ENCODE data around the gene NRN1L. TPM values are rescaled to one million over a fixed set of nuclear protein-coding genes. Genes with fewer than 3 reads are reported as not detected.

Gene NRN1L
- total RNA-seq, 6 donors from 2014 or later: 1.6 to 4.2 (median 2.3) TPM; not detected in 1

- peak overlapping the region; percentile 98 to 100 (median 99) for H3K27ac ChIP-seq
- H3K27me3 ChIP-seq: no peaks in the 10 kb centered on the region
- no peaks in the 10 kb centered on the region for H3K36me3 ChIP-seq
- peak in 1 of 2 donors; percentile 39 for ATAC-seq (ENCODE audit: low FRiP score in 2 of 2)
- whole genome bisulfite sequencing, 2 donors: 1 to 2% methylated on average over 21 to 24 of the region's 67 CpGs
- TF ChIP-seq EP300 (IDR thresholded peaks at IDR 0.05) (no peak), POLR2AphosphoS5 (IDR thresholded peaks at IDR 0.05) (no peak), POLR2A (IDR thresholded peaks at IDR 0.05) (peak in 1 of 4 donors; percentile 1)
- TF ChIP-seq, protein P1, sequence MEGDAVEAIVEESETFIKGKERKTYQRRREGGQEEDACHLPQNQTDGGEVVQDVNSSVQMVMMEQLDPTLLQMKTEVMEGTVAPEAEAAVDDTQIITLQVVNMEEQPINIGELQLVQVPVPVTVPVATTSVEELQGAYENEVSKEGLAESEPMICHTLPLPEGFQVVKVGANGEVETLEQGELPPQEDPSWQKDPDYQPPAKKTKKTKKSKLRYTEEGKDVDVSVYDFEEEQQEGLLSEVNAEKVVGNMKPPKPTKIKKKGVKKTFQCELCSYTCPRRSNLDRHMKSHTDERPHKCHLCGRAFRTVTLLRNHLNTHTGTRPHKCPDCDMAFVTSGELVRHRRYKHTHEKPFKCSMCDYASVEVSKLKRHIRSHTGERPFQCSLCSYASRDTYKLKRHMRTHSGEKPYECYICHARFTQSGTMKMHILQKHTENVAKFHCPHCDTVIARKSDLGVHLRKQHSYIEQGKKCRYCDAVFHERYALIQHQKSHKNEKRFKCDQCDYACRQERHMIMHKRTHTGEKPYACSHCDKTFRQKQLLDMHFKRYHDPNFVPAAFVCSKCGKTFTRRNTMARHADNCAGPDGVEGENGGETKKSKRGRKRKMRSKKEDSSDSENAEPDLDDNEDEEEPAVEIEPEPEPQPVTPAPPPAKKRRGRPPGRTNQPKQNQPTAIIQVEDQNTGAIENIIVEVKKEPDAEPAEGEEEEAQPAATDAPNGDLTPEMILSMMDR (IDR thresholded peaks at IDR 0.05): peak in 2 of 6 experiments; percentile 8 to 42
- peak; percentile 48 to 90 for DNase-seq
- H3K4me3 ChIP-seq: peak overlapping the region; percentile 76 to 90 (median 78)
- H3K9me3 ChIP-seq: no peaks in the 10 kb centered on the region
- peaks cover 35 to 49% (median 40%) of the 10 kb centered on the region in 4 donors for H3K4me1 ChIP-seq
Observed at GRCh38 chr16:67842509-67843342, 42.0 kb upstream of the NRN1L start.

DNA sequence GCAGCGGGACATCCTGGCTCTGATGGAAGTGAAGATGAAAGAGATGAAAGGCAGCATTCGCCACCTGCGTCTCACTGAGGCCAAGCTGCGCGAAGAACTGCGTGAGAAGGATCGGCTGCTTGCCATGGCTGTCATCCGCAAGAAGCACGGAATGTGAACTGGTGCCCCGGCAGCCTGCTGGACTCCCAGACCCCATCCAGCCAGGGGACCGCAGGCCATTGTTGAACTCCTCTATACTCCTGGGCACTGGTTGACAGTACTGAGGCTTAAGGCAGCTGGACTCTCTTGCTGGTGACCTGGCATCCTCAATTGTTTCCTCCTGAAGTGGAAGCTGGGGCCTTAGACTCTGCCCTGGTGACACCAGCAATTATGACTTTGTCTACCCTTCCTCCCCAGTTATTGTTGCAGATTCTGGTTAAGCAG is 41.3 kb upstream of the NRN1L start:
- Histone ChIP-seq H3K4me3 (peak overlapping the region; percentile 76 to 90 (median 78)), H3K9me3 (no peaks in the 10 kb centered on the region), H3K36me3 (no peaks in the 10 kb centered on the region), H3K27me3 (no peaks in the 10 kb centered on the region), H3K4me1 (peaks cover 42 to 55% (median 46%) of the 10 kb centered on the region in 4 donors), H3K27ac (peak overlapping the region; percentile 98 to 100 (median 99))
- TF ChIP-seq, protein P1 (IDR thresholded peaks at IDR 0.05): peak in 1 of 6 experiments; percentile 2
- no peak for TF ChIP-seq POLR2AphosphoS5 (IDR thresholded peaks at IDR 0.05)
- TF ChIP-seq POLR2A (IDR thresholded peaks at IDR 0.05): no peak
- no peak for TF ChIP-seq EP300 (IDR thresholded peaks at IDR 0.05)
- no peak for ATAC-seq (ENCODE audit: low FRiP score in 2 of 2)
- 20 to 22% methylated on average over 10 to 11 of the region's 11 CpGs for WGBS, 2 donors
- DNase-seq: no peak

DNA sequence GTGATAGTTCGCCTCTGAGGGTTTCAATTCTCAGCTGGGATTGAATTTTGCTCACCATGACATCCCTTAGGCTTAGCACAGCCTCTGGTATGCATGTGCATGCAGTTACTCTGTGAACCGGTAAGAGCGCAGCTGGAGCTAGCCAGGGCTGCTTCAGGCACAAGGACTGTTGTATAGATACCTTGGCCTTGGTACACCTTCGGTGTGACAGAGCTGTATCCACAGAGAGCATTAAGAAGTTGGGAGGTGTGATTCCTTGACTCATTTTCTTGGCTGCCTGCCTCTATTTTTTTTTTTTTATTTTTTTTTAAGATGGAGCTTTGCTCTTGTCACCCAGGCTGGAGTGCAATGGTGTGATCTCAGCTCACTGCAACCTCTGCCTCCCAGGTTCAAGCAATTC is 40.2 kb upstream of the NRN1L start:
- H3K4me3 ChIP-seq: peak overlapping the region in 1 of 4 donors; percentile 7
- ATAC-seq (ENCODE audit: low FRiP score in 2 of 2) (no peak), DNase-seq (no peak)
- TF ChIP-seq POLR2AphosphoS5 (IDR thresholded peaks at IDR 0.05): no peak
- no peak for TF ChIP-seq POLR2A (IDR thresholded peaks at IDR 0.05)
- no peak for TF ChIP-seq EP300 (IDR thresholded peaks at IDR 0.05)
- TF ChIP-seq, protein P1 (IDR thresholded peaks at IDR 0.05): no peak
- H3K36me3 ChIP-seq: no peaks in the 10 kb centered on the region
- no peaks in the 10 kb centered on the region for H3K27me3 ChIP-seq
- peak overlapping the region in 2 of 4 donors; percentile 98 to 100 for H3K27ac ChIP-seq
- H3K9me3 ChIP-seq: no peaks in the 10 kb centered on the region
- peaks cover 44 to 60% (median 51%) of the 10 kb centered on the region in 4 donors for H3K4me1 ChIP-seq
- WGBS, 2 donors: 76 to 85% methylated on average over 4 of the region's 4 CpGs

DNA sequence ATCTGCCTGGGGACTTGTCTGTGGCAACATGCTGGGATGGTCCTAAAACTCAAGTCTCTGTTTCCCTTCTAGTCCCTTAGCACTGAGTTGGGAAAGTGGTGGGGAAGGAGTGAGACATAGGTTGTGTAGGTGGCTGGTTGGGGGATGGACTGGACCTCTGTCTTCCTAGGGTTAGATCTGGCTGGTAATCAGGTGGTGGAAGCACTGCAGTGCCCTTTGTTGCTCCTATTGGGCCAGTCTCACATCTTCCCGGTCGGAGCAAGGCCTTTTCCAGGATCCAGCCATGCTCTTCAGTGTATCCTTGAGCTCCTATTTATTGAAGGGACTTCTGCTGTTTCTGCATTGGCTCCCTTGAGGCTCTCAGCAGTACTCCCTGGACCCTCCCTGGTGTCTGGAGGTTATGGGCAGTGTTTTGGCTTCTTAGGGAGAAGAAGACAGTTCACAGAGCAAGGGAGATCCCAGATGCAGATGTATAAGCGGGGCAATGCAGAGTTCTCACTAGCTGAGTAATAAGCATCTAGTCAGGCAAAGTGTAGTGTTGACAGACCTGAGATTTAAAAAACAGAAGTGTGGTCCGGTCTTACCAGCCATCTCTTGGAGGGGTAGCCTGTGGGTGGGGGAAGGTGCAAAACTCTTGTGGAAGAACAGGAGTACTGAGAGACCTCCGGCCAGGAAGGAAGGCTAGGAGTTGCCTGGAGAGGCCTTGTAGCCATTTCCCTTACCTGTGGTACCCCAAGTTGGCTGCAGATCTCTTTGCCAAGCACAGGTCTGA is 39.2 kb upstream of the NRN1L start:
- ATAC-seq (ENCODE audit: low FRiP score in 2 of 2) (no peak), DNase-seq (no peak)
- Histone ChIP-seq H3K27me3 (no peaks in the 10 kb centered on the region), H3K9me3 (no peaks in the 10 kb centered on the region), H3K4me1 (peaks cover 44 to 60% (median 51%) of the 10 kb centered on the region in 4 donors), H3K4me3 (peak overlapping the region in 3 of 4 donors; percentile 73 to 97 (median 97)), H3K27ac (peak overlapping the region; percentile 87 to 98 (median 94)), H3K36me3 (no peaks in the 10 kb centered on the region)
- 67 to 70% methylated on average over 5 of the region's 5 CpGs for WGBS, 2 donors
- TF ChIP-seq, protein P1 (IDR thresholded peaks at IDR 0.05): no peak
- TF ChIP-seq POLR2AphosphoS5 (IDR thresholded peaks at IDR 0.05): no peak
- TF ChIP-seq EP300 (IDR thresholded peaks at IDR 0.05): no peak
- no peak for TF ChIP-seq POLR2A (IDR thresholded peaks at IDR 0.05)

All from upper lobe of left lung (tissue), 6 donors.